Measurements from ENCODE around the gene GK2.

GK2 gene

DNA sequence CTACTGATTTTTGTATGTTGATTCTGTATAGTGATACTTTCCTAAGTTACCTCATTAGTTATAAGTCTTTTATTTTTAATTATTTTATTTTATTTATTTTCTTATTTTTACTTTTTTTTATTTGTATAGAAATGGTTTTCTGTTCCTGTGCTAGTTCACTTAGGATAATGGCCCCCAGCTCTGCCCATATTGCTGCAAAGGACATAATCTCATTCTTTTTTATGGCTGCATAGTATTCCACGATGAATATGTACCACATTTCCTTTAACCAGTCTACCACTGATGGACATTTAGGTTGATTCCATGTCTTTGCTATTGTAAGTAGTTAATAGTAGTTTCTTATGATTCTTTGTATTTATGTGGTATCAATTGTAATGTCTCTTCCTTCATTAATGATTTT is 31.5 kb upstream of the GK2 start:
- TF ChIP-seq CTCF (conservative IDR thresholded peaks at IDR 0.05; ENCODE audit: low read depth, low read length): no peak
- H3K4me3 ChIP-seq (ENCODE audit: low read depth, low read length): no peak overlapping the region
- DNase-seq (ENCODE audit: low read depth): no peak

DNA sequence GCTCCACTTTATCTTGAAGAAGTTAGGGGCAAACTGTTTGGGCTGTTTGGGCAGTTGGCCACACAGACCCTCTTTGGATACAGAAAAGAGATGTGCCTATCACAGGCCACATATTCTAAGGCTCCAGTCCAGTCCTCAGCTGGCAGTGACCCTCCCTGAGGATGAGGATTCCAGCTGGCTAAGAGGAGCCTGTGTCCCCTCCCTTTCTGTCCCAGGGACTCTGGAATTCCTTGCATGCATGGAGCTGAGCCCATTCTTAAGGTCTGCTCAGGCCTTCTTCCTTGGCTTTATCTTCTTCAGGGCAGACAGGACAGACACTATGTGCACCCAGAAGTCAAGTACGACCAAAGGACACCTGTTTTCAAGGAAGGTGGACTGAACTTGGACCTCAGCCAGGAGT is 23.8 kb upstream of the GK2 start:
- no peak for DNase-seq (ENCODE audit: low read depth)
- TF ChIP-seq CTCF (conservative IDR thresholded peaks at IDR 0.05; ENCODE audit: low read depth, low read length): no peak
- no peak overlapping the region for H3K4me3 ChIP-seq (ENCODE audit: low read depth, low read length)

DNA sequence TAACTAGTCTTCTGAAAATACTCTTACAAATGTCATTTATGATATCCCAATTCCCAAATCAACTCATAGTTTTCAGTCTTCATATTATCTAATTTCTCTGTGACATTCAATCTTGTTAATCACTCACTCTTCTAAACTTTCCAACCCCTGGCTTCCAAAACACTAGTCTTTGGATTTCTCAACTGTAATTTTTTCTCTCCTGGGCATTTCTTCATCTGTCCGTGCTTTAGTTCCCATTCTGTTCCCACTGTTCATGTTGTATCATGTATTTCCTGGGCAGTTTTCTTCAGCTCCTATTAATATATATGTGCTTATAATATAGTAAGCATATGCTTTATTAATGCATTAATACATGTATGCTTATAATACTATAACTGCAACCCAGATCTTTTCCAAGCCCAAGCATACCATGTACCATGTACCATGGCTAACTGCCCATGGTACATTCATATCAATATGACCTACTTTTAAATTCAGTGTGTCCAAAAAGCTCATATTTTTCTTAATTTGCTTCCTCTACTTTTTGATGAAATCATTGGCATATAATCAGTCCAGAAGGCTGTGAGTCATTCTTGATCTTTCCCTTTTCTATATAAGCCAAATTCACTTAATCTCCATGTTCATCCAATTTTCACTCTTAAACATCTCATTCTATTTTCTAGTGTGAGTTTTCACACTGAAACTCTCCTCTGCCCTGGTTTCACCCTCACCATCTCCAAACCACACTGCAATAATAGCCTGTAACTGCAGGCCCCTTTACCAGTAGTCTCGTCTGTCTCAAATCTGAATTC is 21.3 kb upstream of the GK2 start:
- DNase-seq (ENCODE audit: low read depth): no peak
- no peak for TF ChIP-seq CTCF (conservative IDR thresholded peaks at IDR 0.05; ENCODE audit: low read depth, low read length)

GRCh38 chr4:79426989-79427388 is 19.0 kb upstream of the GK2 start:
- H3K4me3 ChIP-seq (ENCODE audit: low read depth, low read length): no peak overlapping the region
- TF ChIP-seq CTCF (conservative IDR thresholded peaks at IDR 0.05; ENCODE audit: low read depth, low read length): no peak
- no peak for DNase-seq (ENCODE audit: low read depth)

More for the DNA sequence above, 21.3 kb upstream of the GK2 start:
- H3K4me3 ChIP-seq (ENCODE audit: low read depth, low read length): no peak overlapping the region

DNA sequence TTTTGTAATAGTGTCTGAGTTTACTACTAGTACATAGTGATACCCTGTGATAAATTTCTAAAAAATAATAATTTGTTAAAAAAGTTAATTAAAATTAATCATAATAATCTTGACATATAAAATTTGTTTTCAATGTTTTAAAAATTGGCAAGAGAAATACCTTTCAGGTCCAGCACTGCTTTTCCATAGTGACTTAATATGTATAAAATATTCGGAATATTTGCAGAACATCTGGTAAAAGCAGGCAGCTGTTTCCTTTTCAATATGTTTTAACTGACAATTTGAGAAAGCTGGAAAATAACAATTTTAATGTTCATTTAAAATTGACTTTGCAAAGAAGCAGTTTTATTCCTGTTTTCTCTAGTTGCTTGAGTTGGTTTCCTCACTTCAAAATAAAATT is 17.6 kb upstream of the GK2 start:
- TF ChIP-seq CTCF (conservative IDR thresholded peaks at IDR 0.05; ENCODE audit: low read depth, low read length): no peak
- no peak for DNase-seq (ENCODE audit: low read depth)
- no peak overlapping the region for H3K4me3 ChIP-seq (ENCODE audit: low read depth, low read length)

GRCh38 chr4:79421483-79421882 is 13.5 kb upstream of the GK2 start:
- no peak for DNase-seq (ENCODE audit: low read depth)
- TF ChIP-seq CTCF (conservative IDR thresholded peaks at IDR 0.05; ENCODE audit: low read depth, low read length): no peak
- no peak overlapping the region for H3K4me3 ChIP-seq (ENCODE audit: low read depth, low read length)

DNA sequence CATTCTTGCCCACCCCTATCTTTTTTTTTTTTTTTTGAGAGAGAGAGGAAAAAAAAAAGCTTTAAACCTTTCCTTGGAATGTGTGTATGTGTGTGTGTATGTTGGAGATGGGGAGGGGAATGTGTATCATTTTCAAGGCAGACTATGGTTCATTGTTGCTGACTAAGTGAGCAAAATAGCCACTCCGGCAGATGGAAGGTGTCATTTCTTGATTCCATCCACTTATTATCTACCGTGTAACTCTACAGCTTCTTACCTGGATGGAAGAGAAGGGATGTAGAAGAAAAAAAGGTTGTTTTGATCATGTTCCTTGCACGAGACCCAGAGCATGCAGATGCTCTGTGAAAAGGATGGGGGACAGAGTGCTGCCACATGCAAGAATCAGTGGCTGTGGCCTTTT is 5.9 kb upstream of the GK2 start:
- TF ChIP-seq CTCF (conservative IDR thresholded peaks at IDR 0.05; ENCODE audit: low read depth, low read length): no peak
- H3K4me3 ChIP-seq (ENCODE audit: low read depth, low read length): no peak overlapping the region
- DNase-seq (ENCODE audit: low read depth): no peak

Measured in choroid plexus epithelial cell (primary cell).